Right ventricle myocardium inferior (tissue), 1 donor: ENCODE measurements around the gene CHSY1. TPM values are rescaled to one million over a fixed set of nuclear protein-coding genes. Genes with fewer than 3 reads are reported as not detected.
A peak's percentile ranks its signal among the peaks of the same experiment; 100 is the strongest.

Source experiments
- ATAC-seq: fragments of 200-7000 bp; cut with Tn5 transposase; one replicate; pipeline ENCODE4 v1.9.1; 2020; ENCODE audit warnings: mild to moderate bottlenecking, moderate library complexity
- DNase-seq: peaks from one replicate; pipeline ENCODE4 v3.0.0; 2021; ENCODE audit errors: missing footprints
- intact Hi-C: fragments of 100-400 bp; cut with DNase I; formaldehyde crosslinking; loops from one replicate; pipeline ENCODE4 v1.11.0; 2022
- total RNA-seq: library from RNA; stranded (reverse); fragmentation: NEBNext Ultra II Directional; extraction: Animal tissue kit (Norgen Biotek cat#: 25700); gene quantifications from one replicate; pipeline ENCODE4 v1.2.1, GENCODE V29; 2021
- donor health status: DM: no; HTN: yes; CAD: no; lungs with severe emphysema.

CHSY1 gene
- total RNA-seq, 1 donor from 2014 or later, result 13.3 TPM

- no peak for ATAC-seq
- intact Hi-C loops, result loop anchor here (5.0 kb wide), 1 partner anchor 82 kb away; no protein-coding TSS in a partner anchor
These were observed 82.3 kb downstream of the CHSY1 start for GRCh38 chr15:101169495-101170071.

GRCh38 chr15:101168898-101169494, 82.9 kb downstream of the CHSY1 start:
- ATAC-seq (no peak), DNase-seq (no peak)
- intact Hi-C loops, result loop anchor here (5.0 kb wide), 1 partner anchor 82 kb away; no protein-coding TSS in a partner anchor

More at GRCh38 chr15:101169495-101170071, 82.3 kb downstream of the CHSY1 start:
- DNase-seq, result no peak

- no peak for DNase-seq
- ATAC-seq, result peak; percentile 51
- intact Hi-C loops, result loop anchor here (5.0 kb wide), 1 partner anchor 81 kb away; no protein-coding TSS in a partner anchor
These were observed 83.4 kb downstream of the CHSY1 start for GRCh38 chr15:101168463-101168824.

GRCh38 chr15:101167753-101168462, 83.9 kb downstream of the CHSY1 start:
- intact Hi-C loops, result loop anchor here (5.0 kb wide), 1 partner anchor 81 kb away; no protein-coding TSS in a partner anchor
- DNase-seq, result peak; percentile 85
- peak; percentile 75 for ATAC-seq

GRCh38 chr15:101167411-101167752, 84.5 kb downstream of the CHSY1 start:
- ATAC-seq (peak; percentile 25), DNase-seq (no peak)
- intact Hi-C loops, result loop anchor here (5.0 kb wide), 1 partner anchor 80 kb away; no protein-coding TSS in a partner anchor

- no peak for DNase-seq
- no peak for ATAC-seq
- intact Hi-C loops, result loop anchor here (5.0 kb wide), 1 partner anchor 79 kb away; no protein-coding TSS in a partner anchor
These were observed 85.9 kb downstream of the CHSY1 start for GRCh38 chr15:101165905-101166471.

GRCh38 chr15:101162701-101163483, 89.0 kb downstream of the CHSY1 start:
- DNase-seq, result peak; percentile 89
- intact Hi-C loops, result no loop called here
- ATAC-seq, result peak; percentile 92

GRCh38 chr15:101161656-101162055, 90.2 kb downstream of the CHSY1 start:
- intact Hi-C loops, result no loop called here
- DNase-seq, result no peak
- no peak for ATAC-seq

GRCh38 chr15:101159936-101160815, 91.7 kb downstream of the CHSY1 start:
- ATAC-seq (no peak), DNase-seq (no peak)
- intact Hi-C loops, result no loop called here

- DNase-seq (no peak), ATAC-seq (no peak)
- intact Hi-C loops, result no loop called here
These were observed 92.5 kb downstream of the CHSY1 start for GRCh38 chr15:101159096-101159935.

GRCh38 chr15:101158166-101159095, 93.4 kb downstream of the CHSY1 start:
- intact Hi-C loops, result no loop called here
- DNase-seq (no peak), ATAC-seq (no peak)

- no peak for ATAC-seq
- DNase-seq, result no peak
- intact Hi-C loops, result no loop called here
These were observed 94.1 kb downstream of the CHSY1 start for GRCh38 chr15:101157721-101158120.

GRCh38 chr15:101156509-101157159, 95.2 kb downstream of the CHSY1 start:
- intact Hi-C loops, result no loop called here
- DNase-seq (no peak), ATAC-seq (no peak)

- no peak for DNase-seq
- ATAC-seq, result no peak
- intact Hi-C loops, result no loop called here
These were observed 95.8 kb downstream of the CHSY1 start for GRCh38 chr15:101156061-101156460.

GRCh38 chr15:101153801-101154656, 97.8 kb downstream of the CHSY1 start:
- ATAC-seq (no peak), DNase-seq (no peak)
- intact Hi-C loops, result no loop called here
